ENCODE measurements around the gene PLXNB1. TPM values are rescaled to one million over a fixed set of nuclear protein-coding genes. Genes with fewer than 3 reads are reported as not detected.
"Not testable (repeated sequence)": the region's sequence is repeated elsewhere in the genome, so short reads cannot be mapped to it uniquely, and the experiment has no call there.

Gene PLXNB1
- total RNA-seq, 5 donors from 2014 or later (not counting 1 experiment from before 2014, with no cell fraction given): 2.5 to 6.9 (median 5.9) TPM

GRCh38 chr3:48474619-48475018 is 44.7 kb upstream of the PLXNB1 start:
- H3K4me3 ChIP-seq (ENCODE audit: control insufficient read depth in 1 of 2, extremely low read depth in 1 of 2, low read length in 1 of 2): no peak overlapping the region
- no peaks in the 10 kb centered on the region for H3K27me3 ChIP-seq (replicated peaks in 1 of 2; ENCODE audit: control insufficient read depth in 2 of 2, extremely low read depth in 1 of 2, insufficient read depth in 2 of 2, low read length in 1 of 2)
- Mint-ChIP-seq H3K4me3 (peak overlapping the region in 1 of 3 donors; percentile 7), H3K27ac (peak overlapping the region; percentile 62 to 81), H3K27me3 (no peaks in the 10 kb centered on the region), H3K9me3 (no peaks in the 10 kb centered on the region), H3K4me1 (peaks cover 56 to 73% (median 71%) of the 10 kb centered on the region in 3 donors), H3K36me3 (peaks cover 10% of the 10 kb centered on the region)
- peaks cover 0 to 19% of the 10 kb centered on the region in 2 donors for H3K36me3 ChIP-seq (ENCODE audit: control insufficient read depth in 2 of 2, extremely low read depth in 1 of 2, insufficient read depth in 1 of 2, low read length in 1 of 2)
- ATAC-seq (replicated peaks in 1 of 4) (no peak), DNase-seq (no peak)
- H3K4me1 ChIP-seq (ENCODE audit: control insufficient read depth in 1 of 2, extremely low read depth in 1 of 2, insufficient read depth in 2 of 2, low read length in 2 of 2): peaks cover 20 to 92% of the 10 kb centered on the region in 2 experiments
- WGBS (ENCODE audit: insufficient coverage): 100% methylated on average over 1 of the region's 4 CpGs
- ChIA-PET CTCF (no interaction called here), POLR2A (no interaction called here)
- no peaks in the 10 kb centered on the region for H3K9me3 ChIP-seq
- H3K27ac ChIP-seq (ENCODE audit: low read length): peak overlapping the region; percentile 4

- Mint-ChIP-seq H3K36me3 (peaks cover 15% of the 10 kb centered on the region), H3K27ac (peak overlapping the region in 1 of 2 donors; percentile 99), H3K4me1 (peaks cover 56 to 74% (median 72%) of the 10 kb centered on the region in 3 donors)
- not testable (repeated sequence) for DNase-seq; H3K27me3 ChIP-seq (replicated peaks in 1 of 2; ENCODE audit: control insufficient read depth in 2 of 2, extremely low read depth in 1 of 2, insufficient read depth in 2 of 2, low read length in 1 of 2); H3K9me3 ChIP-seq; H3K4me3 ChIP-seq (ENCODE audit: control insufficient read depth in 1 of 2, extremely low read depth in 1 of 2, low read length in 1 of 2); ATAC-seq (replicated peaks in 1 of 4); H3K9me3 Mint-ChIP-seq; H3K27me3 Mint-ChIP-seq; H3K4me3 Mint-ChIP-seq
- CTCF ChIA-PET: interaction anchor here (0.7 to 2.5 kb wide), 6 partner anchors 27 to 79 kb away, joined by 3 to 32 read pairs (median 4); partner anchors contain the start of genes ATRIP (in 1 of the 2), CCDC51 (in 1 of the 2) and TMA7 (in 1 of the 2)
- peak overlapping the region; percentile 99 for H3K27ac ChIP-seq (ENCODE audit: low read length)
- POLR2A ChIA-PET: interaction anchor here in 1 of 2 donors (0.6 to 0.7 kb wide), 2 partner anchors 84 to 200 kb away, joined by 3 to 8 read pairs; no protein-coding TSS in a partner anchor
- H3K36me3 ChIP-seq (ENCODE audit: control insufficient read depth in 2 of 2, extremely low read depth in 1 of 2, insufficient read depth in 1 of 2, low read length in 1 of 2): peaks cover 0 to 25% of the 10 kb centered on the region in 2 donors
- H3K4me1 ChIP-seq (ENCODE audit: control insufficient read depth in 1 of 2, extremely low read depth in 1 of 2, insufficient read depth in 2 of 2, low read length in 2 of 2): peaks cover 19 to 92% of the 10 kb centered on the region in 2 experiments
- no CpG with 5 or more reads among the region's 4 CpGs for WGBS (ENCODE audit: insufficient coverage)
These were observed 44.1 kb upstream of the PLXNB1 start for GRCh38 chr3:48474031-48474430.

- H3K36me3 ChIP-seq (ENCODE audit: control insufficient read depth in 2 of 2, extremely low read depth in 1 of 2, insufficient read depth in 1 of 2, low read length in 1 of 2): peaks cover 0 to 29% of the 10 kb centered on the region in 2 donors
- H3K9me3 ChIP-seq: no peaks in the 10 kb centered on the region
- ChIA-PET POLR2A (interaction anchor here in 1 of 2 donors (0.6 to 1.5 kb wide), 3 partner anchors 33 to 199 kb away, joined by 3 to 10 read pairs (median 8); partner anchors contain the start of genes CCDC51 and TMA7), CTCF (interaction anchor here (0.6 to 2.5 kb wide), 8 partner anchors 16 to 80 kb away, joined by 3 to 32 read pairs (median 4); partner anchors contain the start of genes ATRIP (in 1 of the 2), CCDC51 (in 1 of the 2) and TMA7 (in 1 of the 2))
- peaks cover 17 to 92% of the 10 kb centered on the region in 2 experiments for H3K4me1 ChIP-seq (ENCODE audit: control insufficient read depth in 1 of 2, extremely low read depth in 1 of 2, insufficient read depth in 2 of 2, low read length in 2 of 2)
- no peaks in the 10 kb centered on the region for H3K27me3 ChIP-seq (replicated peaks in 1 of 2; ENCODE audit: control insufficient read depth in 2 of 2, extremely low read depth in 1 of 2, insufficient read depth in 2 of 2, low read length in 1 of 2)
- Mint-ChIP-seq H3K4me1 (peaks cover 56 to 74% (median 72%) of the 10 kb centered on the region in 3 donors), H3K27ac (peak overlapping the region; percentile 99), H3K4me3 (peak overlapping the region; percentile 83 to 95 (median 95)), H3K27me3 (no peaks in the 10 kb centered on the region), H3K9me3 (no peaks in the 10 kb centered on the region), H3K36me3 (peaks cover 20% of the 10 kb centered on the region)
- ATAC-seq (replicated peaks in 1 of 4) (no peak), DNase-seq (no peak)
- no CpG with 5 or more reads among the region's 5 CpGs for WGBS (ENCODE audit: insufficient coverage)
- H3K27ac ChIP-seq (ENCODE audit: low read length): peak overlapping the region; percentile 99
- H3K4me3 ChIP-seq (ENCODE audit: control insufficient read depth in 1 of 2, extremely low read depth in 1 of 2, low read length in 1 of 2): peak overlapping the region; percentile 23 to 77
These were observed 43.7 kb upstream of the PLXNB1 start for GRCh38 chr3:48473617-48473952.

- Histone ChIP-seq H3K27ac (ENCODE audit: low read length) (peak overlapping the region; percentile 99), H3K36me3 (ENCODE audit: control insufficient read depth in 2 of 2, extremely low read depth in 1 of 2, insufficient read depth in 1 of 2, low read length in 1 of 2) (peaks cover 0 to 35% of the 10 kb centered on the region in 2 donors), H3K27me3 (replicated peaks in 1 of 2; ENCODE audit: control insufficient read depth in 2 of 2, extremely low read depth in 1 of 2, insufficient read depth in 2 of 2, low read length in 1 of 2) (no peaks in the 10 kb centered on the region), H3K9me3 (no peaks in the 10 kb centered on the region), H3K4me3 (ENCODE audit: control insufficient read depth in 1 of 2, extremely low read depth in 1 of 2, low read length in 1 of 2) (peak overlapping the region; percentile 60 to 77), H3K4me1 (ENCODE audit: control insufficient read depth in 1 of 2, extremely low read depth in 1 of 2, insufficient read depth in 2 of 2, low read length in 2 of 2) (peaks cover 17 to 92% of the 10 kb centered on the region in 2 experiments)
- 8% methylated on average over 8 of the region's 17 CpGs for WGBS (ENCODE audit: insufficient coverage)
- ChIA-PET POLR2A (interaction anchor here (0.6 to 1.5 kb wide), 3 partner anchors 33 to 377 kb away, joined by 4 to 10 read pairs (median 8); partner anchors contain the start of genes CCDC51 (in 1 of the 2) and TMA7 (in 1 of the 2)), CTCF (interaction anchor here (0.6 to 2.5 kb wide), 9 partner anchors 15 to 84 kb away, joined by 3 to 32 read pairs (median 4); partner anchors contain the start of genes ATRIP (in 1 of the 2), CCDC51 (in 1 of the 2) and TMA7 (in 1 of the 2))
- H3K4me1 Mint-ChIP-seq: peaks cover 56 to 74% (median 72%) of the 10 kb centered on the region in 3 donors
- no peaks in the 10 kb centered on the region for H3K9me3 Mint-ChIP-seq
- no peaks in the 10 kb centered on the region for H3K27me3 Mint-ChIP-seq
- ATAC-seq (replicated peaks in 1 of 4) (peak; percentile 89 to 91 (median 91)), DNase-seq (peak; percentile 84 to 99 (median 95))
- peak overlapping the region; percentile 83 to 95 (median 95) for H3K4me3 Mint-ChIP-seq
- H3K36me3 Mint-ChIP-seq: peaks cover 21% of the 10 kb centered on the region
- H3K27ac Mint-ChIP-seq: peak overlapping the region; percentile 99
These were observed 43.2 kb upstream of the PLXNB1 start for GRCh38 chr3:48472923-48473616.

- Histone ChIP-seq H3K9me3 (no peaks in the 10 kb centered on the region), H3K27me3 (replicated peaks in 1 of 2; ENCODE audit: control insufficient read depth in 2 of 2, extremely low read depth in 1 of 2, insufficient read depth in 2 of 2, low read length in 1 of 2) (no peaks in the 10 kb centered on the region), H3K4me3 (ENCODE audit: control insufficient read depth in 1 of 2, extremely low read depth in 1 of 2, low read length in 1 of 2) (peak overlapping the region; percentile 60 to 77), H3K27ac (ENCODE audit: low read length) (peak overlapping the region; percentile 99), H3K36me3 (ENCODE audit: control insufficient read depth in 2 of 2, extremely low read depth in 1 of 2, insufficient read depth in 1 of 2, low read length in 1 of 2) (peaks cover 0 to 39% of the 10 kb centered on the region in 2 donors), H3K4me1 (ENCODE audit: control insufficient read depth in 1 of 2, extremely low read depth in 1 of 2, insufficient read depth in 2 of 2, low read length in 2 of 2) (peaks cover 19 to 92% of the 10 kb centered on the region in 2 experiments)
- ChIA-PET POLR2A (interaction anchor here (0.6 to 1.5 kb wide), 2 partner anchors 32 to 378 kb away, joined by 4 to 10 read pairs; partner anchors contain the start of genes CCDC51 (in 1 of the 2) and TMA7 (in 1 of the 2)), CTCF (interaction anchor here (1.2 to 2.5 kb wide), 6 partner anchors 26 to 84 kb away, joined by 3 to 32 read pairs (median 6); partner anchors contain the start of genes ATRIP (in 1 of the 2), CCDC51 (in 1 of the 2) and TMA7 (in 1 of the 2))
- Mint-ChIP-seq H3K9me3 (no peaks in the 10 kb centered on the region), H3K36me3 (peaks cover 23% of the 10 kb centered on the region), H3K4me3 (peak overlapping the region; percentile 83 to 95 (median 95)), H3K27ac (peak overlapping the region; percentile 99), H3K4me1 (peaks cover 56 to 74% (median 72%) of the 10 kb centered on the region in 3 donors), H3K27me3 (no peaks in the 10 kb centered on the region)
- 0% methylated on average over 4 of the region's 5 CpGs for WGBS (ENCODE audit: insufficient coverage)
- peak in 1 of 35 experiments; percentile 34 for DNase-seq
- peak in 2 of 4 experiments; percentile 36 to 53 for ATAC-seq (replicated peaks in 1 of 4)
These were observed 42.7 kb upstream of the PLXNB1 start for GRCh38 chr3:48472673-48472922.

- Mint-ChIP-seq H3K36me3 (peaks cover 22% of the 10 kb centered on the region), H3K27ac (peak overlapping the region; percentile 86 to 89), H3K9me3 (no peaks in the 10 kb centered on the region), H3K4me3 (peak overlapping the region; percentile 69 to 95 (median 83)), H3K27me3 (no peaks in the 10 kb centered on the region), H3K4me1 (peaks cover 69 to 76% (median 75%) of the 10 kb centered on the region in 3 donors)
- CTCF ChIA-PET: interaction anchor here (0.7 to 1.5 kb wide), 3 partner anchors 13 to 34 kb away, joined by 3 to 4 read pairs (median 4); no protein-coding TSS in a partner anchor
- POLR2A ChIA-PET: no interaction called here
- H3K27ac ChIP-seq (ENCODE audit: low read length): peak overlapping the region; percentile 47
- no peaks in the 10 kb centered on the region for H3K9me3 ChIP-seq
- no peak for ATAC-seq (replicated peaks in 1 of 4)
- WGBS (ENCODE audit: insufficient coverage): 71% methylated on average over 1 of the region's 1 CpG
- no peak for DNase-seq
- H3K4me3 ChIP-seq (ENCODE audit: control insufficient read depth in 1 of 2, extremely low read depth in 1 of 2, low read length in 1 of 2): peak overlapping the region; percentile 17 to 30
- H3K4me1 ChIP-seq (ENCODE audit: control insufficient read depth in 1 of 2, extremely low read depth in 1 of 2, insufficient read depth in 2 of 2, low read length in 2 of 2): peaks cover 24 to 94% of the 10 kb centered on the region in 2 experiments
- no peaks in the 10 kb centered on the region for H3K27me3 ChIP-seq (replicated peaks in 1 of 2; ENCODE audit: control insufficient read depth in 2 of 2, extremely low read depth in 1 of 2, insufficient read depth in 2 of 2, low read length in 1 of 2)
- peaks cover 0 to 42% of the 10 kb centered on the region in 2 donors for H3K36me3 ChIP-seq (ENCODE audit: control insufficient read depth in 2 of 2, extremely low read depth in 1 of 2, insufficient read depth in 1 of 2, low read length in 1 of 2)
These were observed 40.4 kb upstream of the PLXNB1 start for GRCh38 chr3:48470286-48470685.

All from T-cell (primary cell).